Stimulated activated CD4-positive, alpha-beta T cell treated with anti-CD3 and anti-CD28 coated beads, TNF-alpha, amount 100 ng/mL, for 1 hour (primary cell): ENCODE measurements around the gene LRRC8E.
"Not testable (repeated sequence)": the region's sequence is repeated elsewhere in the genome, so short reads cannot be mapped to it uniquely, and the experiment has no call there.

ENCODE experiments used
- DNase-seq, 3 donors: peaks; one replicate each; pipeline ENCODE4 v3.0.0-alpha.2; 2020; ENCODE audit warnings: low read depth in 3 of 3, low spot score in 1 of 3

Gene LRRC8E

DNA sequence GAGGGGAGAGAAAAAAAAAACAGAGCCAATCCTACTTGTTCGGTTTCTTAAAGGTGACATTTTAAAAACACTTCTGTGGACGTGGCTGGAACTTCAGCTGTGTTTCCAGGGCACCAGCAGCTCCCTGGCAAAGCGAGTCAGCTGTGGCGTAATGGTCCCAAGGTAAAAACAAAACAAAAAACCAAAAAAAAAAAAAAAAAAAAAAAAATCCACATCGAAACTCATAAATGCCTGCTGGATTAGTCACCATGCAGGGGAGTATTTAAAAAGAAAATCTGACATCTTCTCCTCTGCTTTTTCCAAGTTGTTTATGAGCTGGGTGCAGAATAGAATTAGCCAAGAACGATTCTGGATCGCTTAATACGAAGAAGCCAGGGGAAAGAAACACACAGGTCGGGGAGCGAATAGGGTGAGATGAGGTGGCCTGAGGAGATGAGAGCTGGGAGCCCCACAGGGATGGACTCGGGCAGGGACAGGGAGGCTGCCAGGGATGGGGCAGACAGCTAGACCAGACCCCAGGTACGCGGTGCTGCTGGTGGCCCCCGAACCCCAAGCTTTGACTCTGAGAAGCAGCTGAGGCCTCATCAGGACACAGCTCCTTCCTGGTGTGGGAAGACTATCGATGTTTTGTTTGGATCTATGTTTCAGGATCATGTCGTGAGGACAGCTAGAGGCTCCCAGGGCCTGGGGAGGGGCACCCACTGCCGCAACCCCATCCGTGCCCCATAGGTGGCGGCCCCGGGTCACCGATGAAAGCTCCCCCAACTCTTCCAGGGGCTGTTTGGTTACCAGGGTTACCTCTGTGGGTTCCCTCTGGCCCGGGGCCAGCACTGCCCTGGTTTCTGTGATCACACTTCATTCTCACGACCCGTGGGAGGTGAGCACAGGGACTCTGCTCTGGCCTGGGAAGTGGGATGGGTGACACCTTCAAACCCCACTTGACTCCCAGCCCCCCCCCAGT, 40.7 kb downstream of the LRRC8E start:
- peak in 1 of 3 donors; percentile 39 for DNase-seq

DNA sequence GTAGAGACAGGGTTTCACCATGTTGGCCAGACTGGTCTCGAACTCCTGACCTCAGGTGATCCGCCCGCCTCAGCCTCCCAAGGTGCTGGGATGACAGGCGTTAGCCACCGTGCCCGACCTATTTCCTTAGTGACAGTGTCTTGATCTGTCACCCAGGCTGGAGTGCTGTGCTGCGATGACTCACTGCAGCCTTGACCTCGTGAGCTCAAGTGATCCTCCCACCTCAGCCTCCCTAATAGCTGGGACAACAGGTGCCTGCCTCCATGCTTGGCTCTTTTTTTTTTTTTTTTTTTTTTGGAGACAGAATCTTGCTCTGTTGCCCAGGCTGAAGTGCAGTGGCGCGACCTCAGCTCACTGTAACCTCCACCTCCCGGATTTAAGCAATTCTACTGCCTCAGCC, 41.7 kb downstream of the LRRC8E start:
- not testable (repeated sequence) for DNase-seq

DNA sequence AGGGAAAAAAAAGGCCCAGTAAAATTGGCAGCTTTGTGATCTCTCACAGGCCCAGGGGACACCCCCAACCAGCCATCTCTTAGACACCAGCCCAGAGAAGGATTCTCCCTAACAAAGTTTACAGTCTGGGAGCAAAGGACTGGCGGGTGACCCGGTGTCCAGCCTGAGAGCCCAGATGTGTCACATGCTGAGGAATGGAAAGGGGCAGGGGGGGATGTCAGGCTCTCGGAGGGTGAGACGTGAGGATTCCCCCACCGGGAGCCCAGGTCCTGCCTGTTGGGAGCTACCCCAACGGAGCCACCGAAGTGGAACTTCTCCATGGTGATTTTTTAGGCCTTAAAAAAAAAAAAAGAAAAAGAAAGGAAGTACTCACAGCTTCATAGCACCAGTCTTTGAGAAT, 42.5 kb downstream of the LRRC8E start:
- DNase-seq = no peak

DNA sequence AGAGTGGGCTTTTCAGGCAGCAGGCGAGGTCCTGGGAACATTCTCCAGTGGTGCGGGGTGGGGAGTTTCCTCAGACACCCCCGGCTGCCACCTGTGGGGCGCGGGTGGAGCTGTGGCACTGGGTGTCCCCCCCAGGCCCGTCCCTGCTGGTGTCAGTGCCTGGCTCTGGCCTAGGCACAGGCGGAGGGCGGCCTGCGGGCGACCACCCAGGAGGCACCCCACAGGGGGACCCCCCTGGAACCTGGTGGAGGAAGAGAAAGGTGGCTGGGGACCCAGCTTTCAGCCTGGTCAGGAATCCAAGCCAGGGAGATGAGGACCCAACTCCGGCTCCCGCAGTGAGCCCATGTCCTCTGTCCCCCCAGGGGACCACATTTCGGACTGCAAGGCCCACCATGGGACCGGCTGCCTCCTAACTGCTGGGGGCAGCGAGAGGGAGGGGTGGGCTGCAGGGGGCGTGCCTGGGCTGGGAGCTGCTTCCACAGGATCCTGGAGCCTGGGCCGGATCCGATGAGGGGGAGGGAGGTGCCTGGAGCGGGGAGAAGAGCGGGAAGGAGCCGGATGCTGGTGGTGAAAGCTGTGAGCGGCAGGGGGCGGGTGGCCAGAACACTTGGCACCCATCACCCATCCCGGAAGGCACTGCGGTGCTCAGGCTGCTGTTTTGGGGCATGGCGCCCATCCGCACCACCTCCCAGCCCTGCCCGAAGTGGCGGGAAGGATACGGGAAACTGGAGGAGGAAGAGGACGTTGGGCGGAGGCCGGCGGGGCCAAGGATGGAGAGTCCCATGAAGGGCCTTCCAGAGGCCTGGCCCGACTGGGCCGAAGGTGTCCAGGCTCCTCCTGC, 43.1 kb downstream of the LRRC8E start:
- DNase-seq = no peak

DNA sequence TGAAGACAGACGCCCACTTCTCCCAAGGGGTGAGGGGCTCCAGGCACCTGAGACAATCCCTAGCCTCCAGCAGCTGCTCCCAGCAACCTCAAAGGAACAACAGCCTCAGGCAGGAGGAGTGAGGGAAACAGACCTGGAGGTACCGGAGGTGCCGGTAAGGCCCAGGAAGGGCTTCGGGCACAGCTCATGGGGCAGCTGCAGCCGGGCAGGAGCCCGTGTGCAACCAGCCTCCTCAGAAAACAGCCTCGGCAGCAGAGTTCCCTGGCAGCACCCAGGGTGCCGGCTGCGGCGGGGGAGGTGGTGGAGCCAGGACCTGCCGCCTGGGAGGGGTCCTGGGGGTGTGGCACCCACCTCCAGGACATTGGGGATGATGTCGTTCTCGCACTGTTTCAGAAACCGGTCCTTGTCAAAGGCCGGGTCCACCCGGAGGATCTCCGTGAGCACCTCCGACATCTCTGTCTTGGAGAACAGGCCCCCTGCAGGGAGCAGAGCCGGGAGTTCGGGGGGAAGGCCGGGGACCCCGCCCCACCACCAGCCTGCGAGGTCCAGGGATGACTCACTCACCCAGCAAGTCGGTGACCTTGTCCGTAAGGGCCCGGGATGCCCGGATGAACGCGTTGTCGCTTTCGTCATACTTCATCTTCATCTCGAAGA, 44.1 kb downstream of the LRRC8E start:
- no peak for DNase-seq

DNA sequence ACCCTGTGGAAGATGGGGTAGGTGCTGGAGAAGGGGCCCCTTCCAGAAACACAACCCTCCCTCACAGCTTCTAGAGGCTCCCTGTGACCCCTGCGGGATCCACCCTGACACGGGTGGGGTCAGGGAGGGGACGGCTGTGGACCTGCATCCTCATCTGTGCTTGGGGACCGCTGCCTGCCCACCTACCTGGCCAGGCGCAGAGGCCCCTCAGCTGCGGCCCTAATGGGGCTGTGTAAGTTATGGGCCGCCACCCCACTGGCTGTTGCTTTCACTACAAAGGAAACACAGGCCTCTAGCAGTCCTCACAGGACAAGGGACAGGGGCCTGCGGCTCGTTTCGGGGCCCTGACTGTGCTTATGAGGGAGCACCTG, 44.6 kb downstream of the LRRC8E start:
- DNase-seq = no peak

DNA sequence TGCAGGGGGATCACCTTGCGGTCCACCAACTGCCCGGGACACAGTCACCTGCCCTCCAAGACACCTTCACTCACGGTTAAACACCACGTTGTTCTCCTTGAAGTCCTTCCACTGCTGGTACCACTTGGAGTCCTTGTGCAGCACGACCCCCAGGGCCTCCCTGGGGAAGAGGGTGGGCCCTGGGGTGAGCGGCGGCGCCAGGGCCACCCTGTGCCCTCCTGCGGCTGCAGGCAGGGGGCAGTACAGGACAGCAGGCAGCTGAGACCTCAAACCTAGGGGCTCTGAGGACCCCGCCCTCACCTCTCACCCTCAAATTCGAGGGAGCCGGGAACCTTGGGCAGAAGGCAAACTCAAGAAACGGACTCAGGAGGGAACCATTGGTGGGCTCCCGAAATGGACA, 45.1 kb downstream of the LRRC8E start:
- DNase-seq = no peak

DNA sequence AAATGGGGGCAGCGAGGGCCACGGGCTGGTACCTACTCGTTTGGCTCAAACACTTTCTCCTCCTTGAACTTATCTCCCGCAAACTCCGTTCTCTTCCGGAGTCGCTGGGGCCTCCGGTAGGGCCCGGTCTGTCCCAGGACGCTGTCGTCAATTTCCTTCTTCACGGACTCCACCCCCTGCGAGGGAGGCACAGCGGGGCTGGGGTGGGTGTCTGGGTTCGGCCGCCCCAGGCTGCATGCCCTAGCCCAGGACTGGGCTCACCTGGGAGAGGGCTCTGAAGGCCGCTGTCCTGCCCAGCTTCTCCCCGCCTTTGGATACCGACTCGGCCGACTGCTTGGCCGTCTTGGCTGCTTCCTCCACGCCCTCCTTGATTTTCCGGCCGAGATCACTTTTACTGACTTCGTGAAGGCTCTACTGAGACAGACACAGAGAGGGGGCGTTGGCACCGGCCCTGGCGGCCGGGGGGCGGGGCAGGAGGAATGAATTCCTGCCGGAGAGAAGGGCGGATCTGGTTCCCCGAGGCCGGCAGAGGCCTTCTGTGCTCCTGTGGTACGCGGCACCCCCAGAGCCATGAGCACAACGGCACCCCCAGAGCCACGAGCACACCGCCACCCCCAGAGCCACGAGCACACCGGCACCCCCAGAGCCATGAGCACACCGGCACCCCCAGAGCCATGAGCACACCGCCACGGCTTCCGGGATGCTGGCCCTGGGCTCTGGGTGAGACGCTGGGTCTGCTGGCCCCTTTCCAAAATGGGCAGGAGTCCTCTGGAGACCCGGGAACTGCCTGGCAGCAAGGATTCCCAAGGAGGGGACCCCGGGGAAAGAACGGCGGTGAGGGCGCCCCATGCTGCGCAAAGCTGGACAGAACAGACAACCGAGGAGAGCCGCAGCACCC, 45.8 kb downstream of the LRRC8E start:
- no peak for DNase-seq

DNA sequence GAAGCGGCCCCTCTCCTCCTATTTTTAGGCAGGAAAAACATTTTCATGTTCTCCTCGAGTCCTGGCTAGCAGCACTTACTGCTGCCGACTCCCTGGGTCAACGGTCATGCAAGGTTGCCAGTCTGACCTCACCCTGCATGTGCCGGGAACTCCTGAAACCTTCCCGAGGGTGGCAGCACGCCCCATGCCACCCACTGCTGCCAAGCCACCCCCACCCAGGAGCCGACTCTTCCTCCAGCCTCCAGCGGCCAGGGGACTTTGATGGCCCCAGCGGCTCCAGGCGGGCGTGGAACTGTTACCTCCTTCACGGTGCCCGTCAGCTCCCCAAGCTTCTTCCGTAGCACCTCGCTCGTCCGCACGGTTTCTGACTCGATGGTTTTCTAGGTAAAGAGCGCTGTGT, 46.5 kb downstream of the LRRC8E start:
- no peak for DNase-seq

DNA sequence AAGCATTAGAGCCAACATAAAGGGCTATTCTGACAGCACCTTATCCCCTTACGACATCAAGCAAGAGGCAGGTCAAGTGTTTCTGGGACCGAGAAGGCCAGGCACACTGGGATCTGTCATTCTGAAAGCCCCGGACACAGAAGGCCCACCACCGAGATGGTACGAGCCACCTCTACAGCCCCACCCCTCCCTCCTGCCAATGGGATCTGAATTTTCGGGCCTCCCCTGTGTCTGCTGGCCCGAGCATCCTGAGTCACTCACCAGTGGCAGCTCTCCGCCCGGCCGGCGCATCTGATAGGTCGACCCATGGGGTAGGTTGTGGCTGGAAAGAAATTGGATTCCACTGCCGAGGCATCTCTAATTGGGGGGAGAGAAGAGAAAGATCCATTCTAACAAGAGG, 52.5 kb downstream of the LRRC8E start:
- no peak for DNase-seq

DNA sequence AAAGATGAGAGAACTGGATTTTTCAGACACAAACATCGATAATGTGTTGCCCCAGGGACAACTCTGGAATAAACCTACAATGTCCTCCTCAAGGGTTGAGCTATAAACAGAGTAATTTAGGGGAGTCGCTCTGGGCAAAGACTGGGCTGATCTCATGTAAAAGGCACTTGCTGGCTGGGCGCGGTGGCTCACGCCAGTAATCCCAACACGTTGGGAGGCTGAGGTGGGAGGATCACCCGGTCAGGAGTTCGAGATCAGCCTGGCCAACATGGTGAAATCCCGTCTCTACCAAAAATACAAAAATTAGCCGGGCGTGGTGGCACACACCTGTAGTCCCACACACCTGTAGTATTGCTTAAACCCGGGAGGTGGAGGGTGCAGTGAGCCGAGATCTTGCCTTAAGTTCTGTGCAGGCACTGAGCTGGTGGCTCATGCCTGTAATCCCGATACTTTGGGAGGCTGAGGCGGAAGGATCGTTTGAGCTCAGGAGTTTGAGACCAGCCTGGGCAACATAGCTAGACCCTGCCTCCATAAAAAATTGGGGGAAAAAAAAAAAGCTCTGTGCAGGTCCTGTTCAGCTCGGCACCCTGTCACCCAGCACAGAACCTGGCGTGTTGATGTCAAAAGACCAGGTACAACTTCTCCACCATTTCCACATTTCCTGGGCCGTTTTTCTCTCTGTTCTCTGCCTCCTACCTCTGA, 53.7 kb downstream of the LRRC8E start:
- no peak for DNase-seq

DNA sequence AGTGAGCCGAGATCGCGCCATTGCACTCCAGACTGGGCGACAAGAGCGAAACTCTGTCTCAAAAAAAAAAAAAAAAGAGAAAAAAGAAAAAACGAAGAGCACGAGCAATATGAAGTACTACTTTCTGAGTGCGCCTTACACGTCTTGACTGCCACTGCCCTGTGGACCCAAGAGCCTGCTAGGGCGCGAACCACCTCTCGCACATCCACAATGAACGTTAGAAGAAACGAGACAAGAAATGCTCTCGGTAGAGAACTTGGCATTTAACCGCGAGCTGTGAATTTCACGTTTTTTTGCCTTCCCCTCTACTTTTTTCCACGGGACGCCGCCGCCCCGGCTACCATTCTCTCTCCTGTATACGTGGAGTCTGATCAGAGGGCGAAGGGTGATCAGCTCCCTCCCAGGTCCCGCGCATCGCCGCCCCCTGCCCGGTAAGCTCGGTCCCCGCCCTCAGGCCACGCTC, 54.7 kb downstream of the LRRC8E start:
- no peak for DNase-seq

DNA sequence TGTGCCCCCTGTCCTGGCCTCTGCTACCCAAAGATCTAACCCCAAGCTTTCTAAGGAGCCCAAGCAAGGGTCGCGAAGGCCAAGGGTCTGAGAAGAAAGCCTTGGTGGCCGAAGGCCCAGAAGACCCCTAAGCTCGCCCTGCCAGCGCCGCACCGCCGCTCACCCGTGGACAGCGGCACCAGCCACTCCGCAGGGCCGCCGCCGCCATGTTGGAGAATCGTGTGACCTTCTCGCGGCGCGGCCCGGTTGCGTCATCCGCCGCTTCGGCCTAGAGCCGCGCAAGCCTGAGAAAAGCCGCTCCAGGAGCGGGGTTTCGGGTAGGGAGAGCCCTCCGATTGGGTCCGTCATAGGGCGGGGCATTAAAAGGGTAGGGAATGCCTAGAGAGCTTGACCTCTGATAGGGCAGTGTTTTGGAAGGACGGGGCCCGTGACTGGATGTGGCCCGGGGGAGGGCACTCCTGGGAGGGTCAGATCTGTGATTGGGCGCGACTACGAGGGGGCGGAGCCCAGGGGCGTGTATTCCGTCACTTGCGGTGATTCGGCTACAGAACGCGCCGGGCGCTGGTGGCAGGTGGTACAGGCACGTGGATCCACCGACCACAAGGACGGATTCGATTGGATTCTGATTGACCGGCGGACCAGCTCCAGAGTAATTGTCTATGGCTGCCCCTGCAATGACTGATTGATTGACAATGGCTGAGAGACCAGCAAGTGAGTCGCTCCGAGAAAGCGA, 55.3 kb downstream of the LRRC8E start, which contains the start of gene TIMM44:
Gene TIMM44, minus strand, starts transcription at position 223 of the 733 bp plus-strand sequence. Its CDS starts 15 bp downstream, at position 208.
- DNase-seq = peak; percentile 95 to 97 (median 95)

DNA sequence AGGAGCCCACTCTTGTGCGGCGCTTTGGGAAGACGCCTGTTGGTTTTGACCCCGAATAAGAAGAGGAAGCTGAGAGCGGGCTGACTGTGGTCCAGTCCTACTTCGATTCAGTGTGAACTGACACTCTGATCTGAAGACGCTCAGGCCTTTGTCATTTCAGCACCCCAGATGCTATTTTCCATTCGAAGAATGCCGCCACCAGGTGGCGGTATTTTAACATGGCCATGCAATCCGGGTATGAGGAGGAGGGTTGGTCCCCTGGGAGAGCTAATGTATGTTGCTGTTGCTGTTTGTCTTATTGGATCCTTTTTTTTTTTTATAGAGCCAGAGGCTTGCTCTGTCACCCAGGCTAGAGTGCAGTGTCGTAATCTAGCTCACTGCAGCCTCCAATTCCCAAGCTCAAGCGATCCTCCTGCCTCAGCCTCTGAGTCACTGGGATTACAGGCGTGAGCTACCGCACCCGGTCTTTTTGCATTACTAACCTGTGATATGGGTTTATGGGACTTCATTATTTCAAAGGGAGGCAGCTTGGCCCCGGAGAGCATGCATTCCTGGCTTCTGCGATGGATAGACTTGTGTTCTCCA, 56.0 kb downstream of the LRRC8E start:
- peak; percentile 64 to 80 (median 71) for DNase-seq

DNA sequence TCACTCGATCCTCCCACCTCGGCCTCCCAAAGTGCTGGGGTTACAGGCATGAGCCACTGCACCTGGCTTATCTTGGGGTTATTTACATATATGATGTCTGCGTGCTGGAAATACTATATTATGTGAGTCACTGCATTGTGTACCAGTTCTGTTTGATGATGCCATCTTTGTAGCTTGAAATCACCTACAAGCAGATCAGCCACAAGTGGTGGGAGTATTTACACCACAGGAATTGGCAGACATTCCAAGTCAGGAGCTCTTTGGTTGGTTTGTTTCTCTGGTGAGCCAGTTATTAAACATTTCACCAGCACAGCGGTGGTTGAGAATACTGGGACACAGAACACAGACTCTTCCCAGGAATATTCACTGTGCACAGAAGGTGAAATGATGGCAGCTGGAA, 59.6 kb downstream of the LRRC8E start:
- no peak for DNase-seq
